ENCODE measurements around the gene CCDC51. TPM values are rescaled to one million over a fixed set of nuclear protein-coding genes. Genes with fewer than 3 reads are reported as not detected.

CCDC51 gene
- polyA plus RNA-seq, 2 of the 4 experiments (the other 2 are of a cell fraction), result 19.8 to 26.7 TPM

- Histone ChIP-seq H3K9me3 (no peaks in the 10 kb centered on the region), H3K4me2 (no peak overlapping the region), H3K27ac (no peak overlapping the region), H3K4me1 (no peaks in the 10 kb centered on the region), H3K4me3 (no peak overlapping the region)
- CTCF ChIA-PET, result interaction anchor here (1.4 to 4.1 kb wide), 2 partner anchors 16 to 20 kb away, joined by 4 to 18 read pairs; no protein-coding TSS in a partner anchor
- ATAC-seq (no peak), FAIRE-seq (no peak), DNase-seq (ENCODE audit: low read depth in 1 of 2, low spot score in 1 of 2) (no peak)
- TF ChIP-seq CHD2 (IDR thresholded peaks at IDR 0.05; ENCODE audit: low read length, partially characterized antibody) (no peak), HMGXB4 (CRISPR knock-in tag; IDR thresholded peaks at IDR 0.05; ENCODE audit: borderline replicate concordance) (no peak), EP300 (IDR thresholded peaks at IDR 0.05) (no peak), FOSB (CRISPR knock-in tag; IDR thresholded peaks at IDR 0.05) (no peak), MAZ (IDR thresholded peaks at IDR 0.05; ENCODE audit: borderline replicate concordance, low read depth, low read length) (no peak), BHLHE40 (IDR thresholded peaks at IDR 0.05; ENCODE audit: low read depth, low read length) (no peak), HOXA7 (CRISPR knock-in tag; IDR thresholded peaks at IDR 0.05) (no peak), CTCF (IDR thresholded peaks at IDR 0.05) (no peak), BCL3 (IDR thresholded peaks at IDR 0.05) (no peak), FOXS1 (CRISPR knock-in tag; IDR thresholded peaks at IDR 0.05) (no peak), ATOH8 (CRISPR knock-in tag; IDR thresholded peaks at IDR 0.05; ENCODE audit: low read depth) (no peak), POLR2A (IDR thresholded peaks at IDR 0.05; ENCODE audit: low read length) (no peak), TP53 (CRISPR knock-in tag; IDR thresholded peaks at IDR 0.05) (no peak), ELK1 (IDR thresholded peaks at IDR 0.05; ENCODE audit: low read depth, low read length) (no peak), PBX3 (IDR thresholded peaks at IDR 0.05) (no peak)
- POLR2A ChIA-PET, result interaction anchor here (1.3 kb wide), 1 partner anchor 10 kb away, joined by 3 read pairs; the partner anchor contains the start of gene ATRIP
- WGBS (ENCODE audit: missing lambda C conversion rate), result 91% methylated on average over 1 of the region's 1 CpG
These were observed 16.5 kb upstream of the CCDC51 start for GRCh38 chr3:48456456-48456855.

- TF ChIP-seq POLR2A (IDR thresholded peaks at IDR 0.05; ENCODE audit: low read length), result no peak
- no peak for TF ChIP-seq HEYL (CRISPR knock-in tag; IDR thresholded peaks at IDR 0.05)
- TF ChIP-seq TFCP2L1 (CRISPR knock-in tag; IDR thresholded peaks at IDR 0.05), result no peak
- TF ChIP-seq FOXS1 (CRISPR knock-in tag; IDR thresholded peaks at IDR 0.05), result no peak
- no peak for TF ChIP-seq GATA3 (IDR thresholded peaks at IDR 0.05; ENCODE audit: borderline replicate concordance)
- no peak for TF ChIP-seq REST (IDR thresholded peaks at IDR 0.05)
- TF ChIP-seq RAD21 (conservative IDR thresholded peaks at IDR 0.05 in 1 of 2, IDR thresholded peaks at IDR 0.05 in 1 of 2), result no peak
- TF ChIP-seq CEBPB (IDR thresholded peaks at IDR 0.05), result no peak
- TF ChIP-seq PBX3 (IDR thresholded peaks at IDR 0.05), result no peak
- TF ChIP-seq HOXB13 (CRISPR knock-in tag; IDR thresholded peaks at IDR 0.05; ENCODE audit: low read depth), result no peak
- TF ChIP-seq EHF (CRISPR knock-in tag; IDR thresholded peaks at IDR 0.05), result no peak
- H3K4me1 ChIP-seq, result peaks cover 9% of the 10 kb centered on the region; the same call in 1 of the 3 replicates
- DNase-seq (ENCODE audit: low read depth in 1 of 2, low spot score in 1 of 2) (no peak), FAIRE-seq (no peak), ATAC-seq (no peak)
- 100% methylated on average over 1 of the region's 1 CpG for WGBS (ENCODE audit: missing lambda C conversion rate)
- ChIA-PET POLR2A (no interaction called here), CTCF (interaction anchor here (5.0 kb wide), 1 partner anchor 15 kb away, joined by 33 read pairs; no protein-coding TSS in a partner anchor)
- no peak overlapping the region for H3K4me2 ChIP-seq
- no peaks in the 10 kb centered on the region for H3K9me3 ChIP-seq
- no peak overlapping the region for H3K4me3 ChIP-seq
- no peak overlapping the region for H3K27ac ChIP-seq
These were observed 11.4 kb upstream of the CCDC51 start for GRCh38 chr3:48451270-48451669.

Measured in A549 (cell line).